Left renal cortex interstitium (tissue), 4 donors: ENCODE results near the gene INCA1. TPM values are rescaled to one million over a fixed set of nuclear protein-coding genes. Genes with fewer than 3 reads are reported as not detected.

ENCODE experiments used
- DNase-seq, 4 donors: peaks; one replicate each; pipeline ENCODE4 v3.0.0-alpha.2; 2013; ENCODE audit warnings: low read depth in 4 of 4, low spot score in 2 of 4, missing footprints in 1 of 4
- polyA plus RNA-seq, 4 donors: library from polyadenylated mRNA; unstranded; fragments of 120-200 nt; gene quantifications; one replicate each; pipeline ENCODE4 v1.2.1, GENCODE V29; 2013; ENCODE audit not compliant: insufficient read length in 4 of 4

The INCA1 gene
- polyA plus RNA-seq, 4 donors = 6.4 to 9.9 (median 8.5) TPM

DNA sequence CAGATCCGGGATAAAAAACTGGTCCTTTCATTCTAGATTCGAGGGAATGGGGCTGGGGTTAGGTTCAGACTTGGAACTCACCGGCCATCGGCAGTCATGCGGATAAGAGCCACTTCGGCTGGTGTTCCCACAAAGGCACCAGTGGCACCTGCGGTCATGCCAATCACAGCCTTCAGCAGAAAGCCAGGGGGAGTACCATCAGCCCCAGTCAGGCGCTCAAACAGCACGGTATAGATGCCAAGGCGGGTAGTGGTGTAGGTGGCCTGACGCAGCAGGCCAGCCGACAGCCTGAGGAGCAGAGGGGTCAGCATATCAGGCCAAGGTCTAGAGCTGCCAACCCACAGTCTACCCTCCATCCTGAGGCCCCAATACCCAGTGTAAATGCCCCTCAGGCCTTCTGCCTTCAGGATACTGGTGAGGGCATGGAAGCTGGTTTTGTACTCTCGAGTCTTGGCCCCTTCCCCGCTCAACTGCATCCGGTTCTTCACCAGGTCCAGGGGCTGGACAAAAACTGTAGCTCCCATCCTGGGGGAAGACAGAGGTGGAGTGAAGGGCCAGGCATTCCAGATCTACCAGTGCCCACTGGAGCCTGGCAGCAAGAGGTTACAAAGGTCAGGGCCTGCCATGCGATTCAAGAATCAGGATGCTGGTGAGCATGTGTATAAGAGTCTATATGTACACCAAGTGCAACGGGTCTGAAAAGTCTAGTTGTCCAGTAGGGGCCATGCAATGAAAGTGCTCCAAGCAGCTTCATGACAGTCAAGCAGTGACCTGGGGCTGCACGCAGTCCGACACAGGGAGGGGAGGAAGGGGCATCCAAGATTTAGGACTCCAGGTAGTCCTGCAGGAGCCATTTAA lies 58.4 kb downstream of the INCA1 start:
- DNase-seq = no peak

Other genes starting within 250 kb of the INCA1 start
- gene TM4SF5, start 225.6 kb downstream of the INCA1 start, polyA plus RNA-seq = 1 to 10 TPM; 1.5 to 2.8 (median 2.1) TPM
- under 1 TPM; 0.42 to 0.74 (median 0.65) TPM for gene VMO1, start 211.2 kb downstream of the INCA1 start, polyA plus RNA-seq
- 10 to 100 TPM in 1 of 4 donors, 1 to 10 TPM in 3; 5.7 to 11.5 (median 8.4) TPM for gene GLTPD2, start 208.6 kb downstream of the INCA1 start, polyA plus RNA-seq
- 100 to 1,000 TPM; 112 to 159 (median 133) TPM for gene PSMB6, start 201.4 kb downstream of the INCA1 start, polyA plus RNA-seq
- 10 to 100 TPM; 30.5 to 52.9 (median 43.5) TPM for gene PLD2, start 190.4 kb downstream of the INCA1 start, polyA plus RNA-seq
- gene MINK1, start 164.2 kb downstream of the INCA1 start, polyA plus RNA-seq = 10 to 100 TPM; 43.0 to 71.4 (median 57.4) TPM
- gene C17orf107, start 98.0 kb downstream of the INCA1 start, polyA plus RNA-seq = 1 to 10 TPM; 1.2 to 2.4 (median 1.7) TPM
- 1 to 10 TPM; 1.3 to 2.4 (median 1.7) TPM for gene CHRNE, start 94.4 kb downstream of the INCA1 start, polyA plus RNA-seq
- gene GP1BA, start 65.2 kb downstream of the INCA1 start, polyA plus RNA-seq = 1 to 10 TPM; 1.4 to 3.1 (median 2.4) TPM
- 10 to 100 TPM; 71.0 to 94.7 (median 83.0) TPM for gene SLC25A11, start 57.5 kb downstream of the INCA1 start, polyA plus RNA-seq
- gene RNF167, start 57.3 kb downstream of the INCA1 start, polyA plus RNA-seq = 100 to 1,000 TPM; 129 to 142 (median 134) TPM
- gene PFN1, start 49.0 kb downstream of the INCA1 start, polyA plus RNA-seq = 100 to 1,000 TPM; 336 to 541 (median 424) TPM
- 10 to 100 TPM; 17.7 to 35.0 (median 26.8) TPM for gene ENO3, start 46.4 kb downstream of the INCA1 start, polyA plus RNA-seq
- gene SPAG7, start 29.7 kb downstream of the INCA1 start, polyA plus RNA-seq = 100 to 1,000 TPM in 3 of 4 donors, 10 to 100 TPM in 1; 97.2 to 111 (median 106) TPM
- 10 to 100 TPM; 22.7 to 38.4 (median 27.9) TPM for gene CAMTA2, start 9.8 kb downstream of the INCA1 start, polyA plus RNA-seq
- gene KIF1C, start 428 bp upstream of the INCA1 start, polyA plus RNA-seq = 10 to 100 TPM; 77.1 to 93.7 (median 87.7) TPM
- gene SLC52A1, start 37.9 kb upstream of the INCA1 start, polyA plus RNA-seq = under 1 TPM; 0.21 to 0.51 (median 0.36) TPM
- gene ZFP3, start 80.9 kb upstream of the INCA1 start, polyA plus RNA-seq = 10 to 100 TPM; 11.9 to 15.7 (median 14.4) TPM
- 10 to 100 TPM; 19.1 to 53.1 (median 21.7) TPM for gene ZNF232, start 114.4 kb upstream of the INCA1 start, polyA plus RNA-seq
- 10 to 100 TPM in 1 of 4 donors, 1 to 10 TPM in 3; 2.2 to 20.1 (median 3.6) TPM for gene USP6, start 118.5 kb upstream of the INCA1 start, polyA plus RNA-seq
- gene ZNF594, start 194.3 kb upstream of the INCA1 start, polyA plus RNA-seq = 10 to 100 TPM; 16.6 to 28.9 (median 22.7) TPM
- 1 to 10 TPM; 1.2 to 2.4 (median 1.7) TPM for gene SCIMP, start 237.3 kb upstream of the INCA1 start, polyA plus RNA-seq